WI38 (cell line): Measurements from ENCODE around the gene LPP.

ENCODE experiments used
- H3K4me3 ChIP-seq: 2 replicates; pipeline ENCODE4 v1.5.1; 2011; ENCODE audit warnings: low read depth, mild to moderate bottlenecking, control low read depth, low read length
- TF ChIP-seq, protein P1 (sequence below): IDR thresholded peaks from 2 replicates; pipeline ENCODE4 v1.5.1; 2012; ENCODE audit warnings: low read depth, mild to moderate bottlenecking, control low read depth, low read length

The LPP gene

DNA sequence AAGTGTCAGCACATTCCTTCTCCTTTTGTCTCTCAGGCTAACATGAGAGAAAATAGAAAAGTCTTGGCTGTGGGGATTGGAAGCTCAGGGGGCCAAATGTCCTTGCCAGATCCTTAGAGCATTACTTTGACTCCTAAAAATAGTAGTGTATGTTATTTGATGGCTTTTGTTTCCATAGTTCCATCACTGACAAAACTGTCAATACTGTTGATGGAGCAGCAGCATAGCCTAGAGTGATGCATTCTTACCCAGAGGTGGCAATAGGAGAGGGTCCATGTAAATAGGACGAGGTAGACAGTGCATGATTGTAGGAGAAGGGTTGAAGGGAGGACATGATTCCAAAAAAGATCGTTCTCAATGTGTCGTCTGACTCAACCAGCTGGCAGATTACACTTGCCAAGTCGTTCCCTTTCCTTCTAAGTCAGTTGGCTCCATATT is 735.1 kb downstream of the LPP start:
- TF ChIP-seq, protein P1, sequence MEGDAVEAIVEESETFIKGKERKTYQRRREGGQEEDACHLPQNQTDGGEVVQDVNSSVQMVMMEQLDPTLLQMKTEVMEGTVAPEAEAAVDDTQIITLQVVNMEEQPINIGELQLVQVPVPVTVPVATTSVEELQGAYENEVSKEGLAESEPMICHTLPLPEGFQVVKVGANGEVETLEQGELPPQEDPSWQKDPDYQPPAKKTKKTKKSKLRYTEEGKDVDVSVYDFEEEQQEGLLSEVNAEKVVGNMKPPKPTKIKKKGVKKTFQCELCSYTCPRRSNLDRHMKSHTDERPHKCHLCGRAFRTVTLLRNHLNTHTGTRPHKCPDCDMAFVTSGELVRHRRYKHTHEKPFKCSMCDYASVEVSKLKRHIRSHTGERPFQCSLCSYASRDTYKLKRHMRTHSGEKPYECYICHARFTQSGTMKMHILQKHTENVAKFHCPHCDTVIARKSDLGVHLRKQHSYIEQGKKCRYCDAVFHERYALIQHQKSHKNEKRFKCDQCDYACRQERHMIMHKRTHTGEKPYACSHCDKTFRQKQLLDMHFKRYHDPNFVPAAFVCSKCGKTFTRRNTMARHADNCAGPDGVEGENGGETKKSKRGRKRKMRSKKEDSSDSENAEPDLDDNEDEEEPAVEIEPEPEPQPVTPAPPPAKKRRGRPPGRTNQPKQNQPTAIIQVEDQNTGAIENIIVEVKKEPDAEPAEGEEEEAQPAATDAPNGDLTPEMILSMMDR: no peak
- H3K4me3 ChIP-seq: no peak overlapping the region

DNA sequence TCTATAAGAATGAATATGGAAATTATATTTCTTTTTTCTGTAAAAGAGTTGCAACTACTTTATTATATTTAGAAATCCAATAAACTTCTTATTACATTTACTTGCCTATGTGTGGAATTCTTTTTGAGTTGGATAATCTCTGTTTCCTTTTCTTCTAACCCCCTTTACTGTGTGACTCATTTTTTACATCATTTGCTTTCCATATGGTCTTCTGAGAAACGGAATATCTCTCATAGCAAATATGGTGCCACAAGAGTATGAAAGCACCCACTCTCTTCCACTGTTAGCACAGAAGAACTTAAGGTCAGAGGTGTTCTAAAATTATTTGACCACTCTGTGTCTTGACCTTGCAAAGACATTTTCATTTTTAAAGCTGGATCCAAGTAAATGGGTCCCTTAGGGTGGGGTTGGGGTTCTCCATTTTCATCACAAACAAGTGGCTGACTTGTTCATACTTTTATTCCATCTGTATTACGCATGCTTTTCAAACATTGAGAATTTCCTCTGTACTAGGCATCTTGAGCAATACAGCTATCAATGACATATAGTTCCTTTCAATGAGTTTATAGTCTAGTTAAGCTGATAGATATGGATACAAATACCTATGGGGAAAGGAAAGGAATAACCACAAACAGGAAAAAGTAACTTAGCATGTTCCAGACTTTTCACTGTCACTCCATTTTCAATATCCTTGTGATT is 736.8 kb downstream of the LPP start:
- no peak overlapping the region for H3K4me3 ChIP-seq
- TF ChIP-seq, protein P1: no peak

DNA sequence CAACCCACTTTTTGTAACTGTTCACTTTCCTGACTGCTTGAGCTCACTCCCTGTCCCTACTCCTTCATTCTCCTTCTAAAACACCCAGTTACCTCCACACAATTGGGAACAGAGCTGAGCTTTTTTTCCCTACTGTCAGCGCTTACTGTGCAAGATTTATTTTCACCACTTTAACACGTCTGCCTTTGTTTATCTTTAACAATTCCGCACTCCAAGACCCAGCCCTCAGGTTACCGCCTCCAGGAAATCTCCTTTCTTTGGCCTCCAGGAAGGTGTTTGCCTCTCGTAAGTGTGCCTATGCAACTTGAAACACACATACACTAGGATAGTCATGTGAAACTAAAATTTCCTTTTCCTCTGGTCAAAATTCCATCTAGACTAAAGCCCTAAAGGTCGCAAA is 745.9 kb downstream of the LPP start:
- no peak overlapping the region for H3K4me3 ChIP-seq
- TF ChIP-seq, protein P1: no peak

DNA sequence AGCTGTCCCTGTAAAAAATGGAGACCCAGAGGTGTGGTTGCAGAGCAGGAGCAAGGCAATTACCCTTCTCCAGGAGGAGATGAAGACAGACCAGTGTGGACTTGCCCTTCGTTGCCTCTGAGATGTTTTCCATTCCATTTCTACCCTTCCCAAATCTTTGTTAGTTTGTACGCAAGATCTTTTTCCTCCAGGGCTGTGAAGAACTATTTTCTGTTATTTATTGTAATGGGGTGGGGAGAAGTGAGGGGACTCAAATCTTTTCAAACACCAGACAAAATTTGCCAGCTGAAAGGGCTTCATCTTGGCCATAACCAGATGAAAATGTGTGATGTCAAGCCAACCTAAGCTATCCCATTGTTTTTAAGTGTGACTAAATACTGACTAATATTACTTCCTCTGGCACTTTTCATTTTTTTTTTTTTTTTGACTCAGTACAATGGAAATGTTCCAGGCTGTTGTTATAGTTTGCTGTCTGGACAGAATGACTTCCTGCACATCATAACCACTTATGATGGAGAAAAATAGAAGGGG is 746.5 kb downstream of the LPP start:
- TF ChIP-seq, protein P1: no peak
- no peak overlapping the region for H3K4me3 ChIP-seq

DNA sequence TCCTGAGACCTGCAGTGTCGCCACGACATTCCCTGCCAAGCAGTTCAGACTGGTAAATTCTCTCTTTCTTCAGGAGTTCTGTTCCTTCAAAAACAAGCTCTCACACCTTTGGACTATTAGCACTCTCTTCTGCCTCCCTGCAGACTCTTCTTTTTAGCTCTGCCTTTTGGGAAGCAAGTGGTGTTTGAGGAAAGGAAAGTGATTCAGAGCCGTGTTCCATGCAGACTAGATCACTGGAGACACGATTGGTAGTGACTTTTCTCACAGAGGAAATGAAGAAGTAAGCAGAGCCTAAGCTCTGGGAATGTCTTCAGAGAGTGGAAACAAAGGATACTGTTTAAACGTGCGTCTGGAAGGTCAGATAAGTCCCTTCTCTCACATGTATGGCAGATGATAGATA is 747.2 kb downstream of the LPP start:
- TF ChIP-seq, protein P1: no peak
- H3K4me3 ChIP-seq: no peak overlapping the region

DNA sequence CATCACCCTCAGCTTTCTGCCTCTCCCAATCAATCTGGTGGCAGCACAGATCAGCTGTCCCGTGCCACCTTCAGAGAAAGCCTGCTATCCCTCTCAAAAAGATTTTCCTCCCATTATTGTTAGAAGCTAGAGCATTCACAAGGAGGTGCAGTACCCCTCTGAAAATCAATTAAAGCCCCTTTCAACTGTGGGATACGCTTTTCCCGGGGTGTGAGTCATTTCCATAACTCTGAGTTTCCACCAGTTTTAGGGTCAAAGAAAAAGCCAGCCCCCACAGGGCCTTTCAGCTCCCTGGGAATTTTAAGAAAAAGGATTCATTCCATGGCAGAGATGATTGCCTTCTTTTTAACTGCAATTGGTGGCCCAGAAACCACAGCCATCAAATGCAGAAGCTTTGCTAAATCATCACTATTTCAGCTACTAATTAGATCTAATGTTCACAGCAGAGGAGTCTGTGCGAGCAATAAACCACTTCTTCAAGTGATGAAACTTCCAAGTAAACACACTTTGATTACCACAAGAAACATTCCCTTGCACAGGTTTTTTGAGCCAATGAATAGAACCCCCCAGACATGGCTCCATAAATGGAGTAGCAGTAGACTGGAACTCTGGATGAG is 747.8 kb downstream of the LPP start:
- H3K4me3 ChIP-seq: no peak overlapping the region
- TF ChIP-seq, protein P1: no peak

DNA sequence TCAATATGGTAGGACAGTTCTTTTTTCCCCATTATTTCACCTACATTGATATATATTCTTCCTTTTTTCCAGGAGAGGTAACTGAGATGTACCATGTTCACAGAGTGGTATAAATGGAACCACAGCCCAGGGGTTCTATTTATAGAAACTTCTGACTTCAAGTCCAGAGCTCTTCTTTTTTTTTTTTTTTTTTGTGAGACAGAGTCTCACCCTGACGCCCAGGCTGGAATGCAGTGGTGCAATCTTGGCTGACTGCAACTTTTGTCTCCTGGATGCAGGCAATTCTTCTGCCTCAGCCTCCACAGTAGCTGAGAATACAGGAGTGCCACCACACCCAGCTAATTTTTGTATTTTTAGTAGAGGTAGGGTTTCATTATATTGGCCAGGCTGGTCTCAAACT is 750.7 kb downstream of the LPP start:
- TF ChIP-seq, protein P1: no peak
- no peak overlapping the region for H3K4me3 ChIP-seq
